ENCODE data around the gene PTPN14.

PTPN14 gene

DNA sequence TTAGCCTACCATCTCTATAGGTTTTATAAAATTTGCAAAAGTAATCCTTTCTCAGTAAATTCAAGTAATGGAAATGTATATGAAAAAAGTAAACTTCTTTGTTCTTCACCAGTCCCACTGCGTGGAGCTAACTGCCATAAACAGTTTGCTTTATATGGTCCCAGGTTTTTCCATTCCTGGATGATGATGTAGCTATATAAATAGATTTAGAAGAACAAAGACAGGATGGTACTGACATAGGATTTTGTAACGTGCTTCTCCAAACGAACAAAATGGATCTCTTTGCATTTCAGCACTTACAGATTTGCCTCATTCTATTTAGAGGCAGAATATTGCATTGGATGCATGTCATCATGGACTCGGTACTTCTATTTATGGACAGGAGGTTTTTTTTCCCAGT is 213.2 kb downstream of the PTPN14 start:
- no peak for DNase-seq (ENCODE audit: low read depth in 2 of 3, low spot score in 2 of 3)

DNA sequence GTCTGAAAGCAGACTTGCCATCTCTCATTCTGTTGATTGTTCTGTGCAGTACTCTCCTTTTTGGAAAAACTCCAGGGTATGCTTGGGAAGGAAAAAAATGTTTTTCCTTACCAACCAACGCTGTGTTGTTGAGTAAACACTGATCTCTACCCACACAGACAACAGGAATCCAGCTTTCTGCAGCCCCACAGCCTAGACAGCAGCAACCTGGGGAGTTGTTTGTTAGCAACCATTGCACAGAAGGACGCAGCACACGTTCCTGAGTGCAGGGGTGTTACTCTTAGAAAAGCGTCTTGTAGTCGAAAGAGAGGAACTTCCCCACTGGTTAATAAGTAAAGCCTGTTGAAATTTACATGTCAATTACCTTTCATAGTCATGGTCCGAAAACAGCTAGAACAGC is 213.9 kb downstream of the PTPN14 start:
- DNase-seq (ENCODE audit: low read depth in 2 of 3, low spot score in 2 of 3) = no peak

GRCh38 chr1:214337015-214337414 is 214.4 kb downstream of the PTPN14 start:
- DNase-seq (ENCODE audit: low read depth in 2 of 3, low spot score in 2 of 3) = no peak

DNA sequence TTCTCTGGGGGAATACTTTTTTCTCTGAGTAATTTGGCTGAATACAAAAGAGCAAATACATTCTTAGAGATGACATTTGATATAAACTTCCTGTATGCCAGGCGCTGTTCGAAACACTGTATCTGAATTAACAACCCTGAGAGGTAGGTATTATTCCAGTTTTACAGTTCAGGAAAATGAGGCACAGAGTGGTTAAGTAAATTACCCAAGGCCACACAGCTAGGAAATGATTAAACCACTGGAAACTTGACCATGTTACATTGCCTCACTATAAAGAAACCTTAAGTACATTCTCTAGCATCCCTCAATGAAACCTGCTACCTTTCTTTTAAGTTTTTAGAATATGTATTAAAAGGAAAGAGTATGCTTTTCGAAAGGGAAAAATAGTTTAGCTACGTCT is 215.8 kb downstream of the PTPN14 start:
- no peak for DNase-seq (ENCODE audit: low read depth in 2 of 3, low spot score in 2 of 3)

DNA sequence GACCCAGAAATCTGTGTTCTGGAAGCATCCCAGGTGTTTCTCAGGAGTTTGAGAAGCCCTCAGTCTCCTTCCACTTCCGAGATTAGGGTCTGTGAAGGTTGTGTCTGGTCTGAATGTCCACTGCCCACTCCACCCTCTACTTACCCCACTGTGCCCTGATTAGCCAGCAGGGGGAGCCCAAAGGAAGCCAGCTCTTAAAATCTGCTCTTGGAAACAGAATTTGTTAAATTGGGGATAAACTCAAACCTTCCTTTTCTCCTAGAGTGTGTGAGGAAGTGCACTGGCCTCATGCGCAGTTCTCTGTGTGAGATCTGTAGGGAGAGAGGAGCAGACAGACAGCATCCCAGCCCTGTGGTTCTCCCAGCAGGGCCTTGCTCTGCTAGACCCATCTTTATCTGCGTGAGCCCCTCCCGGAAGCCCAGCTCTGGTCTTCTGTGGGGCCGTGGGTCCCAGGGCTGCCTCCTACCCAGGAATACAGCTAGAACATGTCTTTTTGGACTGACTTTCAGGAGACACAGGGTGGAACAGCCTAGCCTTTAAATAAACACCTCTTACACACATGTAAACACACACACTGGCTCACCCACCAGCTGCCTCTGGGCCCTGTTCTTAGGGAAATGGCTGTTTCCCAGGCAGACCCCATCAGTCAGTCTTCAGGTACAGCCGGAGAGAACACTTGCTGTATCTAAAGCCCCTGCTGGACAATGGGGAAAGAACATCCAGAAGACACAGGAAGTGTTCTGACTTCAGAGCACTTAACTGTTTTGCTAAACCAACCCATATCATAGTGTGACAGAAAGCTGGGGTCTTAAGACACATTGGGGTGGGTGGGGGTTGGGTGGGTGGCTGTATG is 218.2 kb downstream of the PTPN14 start:
- DNase-seq (ENCODE audit: low read depth in 2 of 3, low spot score in 2 of 3) = no peak

- DNase-seq (ENCODE audit: low read depth in 2 of 3, low spot score in 2 of 3) = peak in 1 of 3 experiments; percentile 49
These were observed 219.5 kb downstream of the PTPN14 start for GRCh38 chr1:214331827-214332423.

GRCh38 chr1:214331180-214331579 is 220.2 kb downstream of the PTPN14 start:
- DNase-seq (ENCODE audit: low read depth in 2 of 3, low spot score in 2 of 3) = no peak

GRCh38 chr1:214330715-214331114 is 220.7 kb downstream of the PTPN14 start:
- DNase-seq (ENCODE audit: low read depth in 2 of 3, low spot score in 2 of 3) = no peak

- DNase-seq (ENCODE audit: low read depth in 2 of 3, low spot score in 2 of 3) = no peak
These were observed 221.2 kb downstream of the PTPN14 start for GRCh38 chr1:214330222-214330621.

GRCh38 chr1:214329470-214330220 is 221.8 kb downstream of the PTPN14 start:
- DNase-seq (ENCODE audit: low read depth in 2 of 3, low spot score in 2 of 3) = no peak

- DNase-seq (ENCODE audit: low read depth in 2 of 3, low spot score in 2 of 3) = peak; percentile 33 to 45 (median 44)
These were observed 222.5 kb downstream of the PTPN14 start for GRCh38 chr1:214328770-214329469.

DNA sequence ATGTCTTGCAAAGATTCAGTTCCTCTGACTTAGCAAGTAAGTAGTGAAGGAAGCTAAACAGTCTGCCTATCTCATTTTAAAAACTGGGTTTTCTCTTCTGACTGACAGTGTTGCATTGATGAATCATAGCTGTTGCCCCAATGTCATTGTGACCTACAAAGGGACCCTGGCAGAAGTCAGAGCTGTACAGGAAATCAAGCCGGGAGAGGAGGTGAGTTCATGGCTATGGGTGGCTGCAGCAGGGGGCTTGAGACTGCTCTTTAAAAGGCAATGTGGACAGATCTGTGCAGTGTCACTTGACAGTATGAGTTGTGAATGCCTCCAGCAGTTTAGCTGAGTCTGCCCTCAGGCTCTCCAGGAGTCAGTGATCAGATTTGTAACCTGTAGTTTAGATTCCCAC is 223.9 kb downstream of the PTPN14 start:
- DNase-seq (ENCODE audit: low read depth in 2 of 3, low spot score in 2 of 3) = no peak

DNA sequence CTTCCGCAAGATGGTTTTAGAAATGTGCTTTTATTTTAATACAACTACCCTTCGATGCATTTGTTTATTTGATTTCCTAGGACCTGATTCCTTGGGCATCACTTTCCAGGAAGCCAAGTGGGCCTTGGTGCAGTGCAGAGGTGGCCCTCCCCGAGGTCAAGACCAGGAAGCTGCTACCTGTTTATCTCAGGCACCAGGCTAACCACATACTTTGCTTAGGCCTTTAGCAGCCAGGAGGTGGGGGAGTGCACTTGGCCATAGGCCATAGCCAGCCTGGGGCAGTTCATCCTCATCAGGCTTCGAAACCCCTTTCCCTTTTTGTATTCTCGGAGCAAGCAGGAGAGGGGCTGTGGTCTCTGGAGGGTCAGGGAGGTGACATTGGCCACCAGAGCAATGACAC is 225.0 kb downstream of the PTPN14 start:
- DNase-seq (ENCODE audit: low read depth in 2 of 3, low spot score in 2 of 3) = no peak

DNA sequence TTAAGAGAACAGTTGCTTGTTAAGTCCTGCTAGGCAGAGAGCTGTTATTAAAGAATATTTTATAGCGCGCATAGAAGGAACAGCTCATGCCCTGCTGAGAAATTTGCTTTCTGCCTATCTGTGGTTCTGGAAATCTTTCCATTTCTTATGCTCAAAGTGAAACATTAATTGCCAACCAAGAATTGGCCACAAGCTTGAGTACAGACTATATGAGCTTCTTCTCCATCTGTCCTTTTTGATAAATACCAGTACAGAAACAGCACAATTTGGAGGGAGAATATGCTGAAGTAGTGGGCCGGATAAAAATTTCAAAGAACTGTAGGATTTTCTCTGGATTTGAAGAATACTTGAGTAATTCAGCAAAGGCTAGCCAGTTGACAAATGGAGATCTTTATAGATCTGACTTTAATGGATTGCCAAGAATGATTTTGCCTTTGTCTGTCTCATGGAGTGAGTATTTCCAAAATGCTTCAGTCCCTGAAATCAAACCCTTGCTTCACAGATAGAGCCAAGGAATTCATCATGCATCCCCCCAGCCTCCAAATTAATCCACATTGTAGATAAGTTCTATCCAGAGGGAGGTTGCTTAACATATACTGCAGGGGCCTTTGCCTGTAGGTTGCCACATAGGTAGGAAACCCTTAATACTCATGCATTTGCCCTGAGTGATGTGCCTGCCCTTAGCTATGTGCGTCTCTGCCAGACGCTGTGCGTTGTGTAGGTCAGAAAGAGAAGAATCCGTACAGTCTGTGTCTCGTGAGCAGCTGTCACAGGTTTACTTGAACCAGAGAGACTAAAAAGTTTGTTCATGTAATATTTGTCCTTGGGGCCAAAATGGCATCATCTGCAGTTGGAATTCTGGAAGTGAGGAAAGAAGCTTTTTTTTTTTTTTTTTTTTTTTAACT is 226.3 kb downstream of the PTPN14 start:
- no peak for DNase-seq (ENCODE audit: low read depth in 2 of 3, low spot score in 2 of 3)

GRCh38 chr1:214321705-214322453 is 229.5 kb downstream of the PTPN14 start:
- DNase-seq (ENCODE audit: low read depth in 2 of 3, low spot score in 2 of 3) = no peak

GRCh38 chr1:214319938-214320337 is 231.5 kb downstream of the PTPN14 start:
- no peak for DNase-seq (ENCODE audit: low read depth in 2 of 3, low spot score in 2 of 3)

DNA sequence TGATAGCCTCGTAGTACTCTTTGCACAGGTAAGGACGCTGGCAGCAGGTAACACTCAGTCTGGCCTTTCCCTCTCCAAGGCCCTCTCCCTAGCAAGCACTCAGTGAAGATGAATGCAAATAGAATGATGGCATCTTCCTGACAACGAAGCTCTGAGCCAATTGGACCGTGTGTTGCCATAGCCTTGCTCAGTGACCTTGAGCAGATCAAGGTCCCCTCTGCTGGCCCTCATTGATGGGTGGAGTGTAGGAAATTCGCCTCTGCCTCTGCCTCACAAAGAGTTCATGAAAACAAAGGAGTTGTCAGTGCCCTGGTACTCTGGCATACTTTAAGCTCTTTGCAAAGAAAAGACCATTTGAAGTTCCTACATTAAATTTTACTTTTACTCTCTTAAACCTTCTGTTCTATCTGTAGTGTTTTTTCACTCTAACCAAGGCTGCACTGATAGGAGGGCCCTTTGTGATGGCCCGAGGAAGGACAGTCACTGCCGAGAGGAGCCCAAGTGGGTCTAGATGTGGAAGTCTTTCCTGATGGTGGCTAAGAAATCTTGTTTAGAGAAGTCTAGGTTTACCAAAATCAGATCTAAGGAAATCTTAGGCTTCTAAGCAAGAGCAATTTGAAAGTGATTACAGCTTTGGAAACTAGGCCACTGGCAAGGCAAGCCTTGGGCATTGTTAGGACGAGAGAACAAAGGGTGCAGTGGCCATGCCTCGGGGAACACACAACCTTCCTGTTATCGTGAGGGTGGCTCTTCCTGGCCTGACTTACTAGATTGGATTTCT is 232.3 kb downstream of the PTPN14 start:
- no peak for DNase-seq (ENCODE audit: low read depth in 2 of 3, low spot score in 2 of 3)

GRCh38 chr1:214318356-214318755 is 233.0 kb downstream of the PTPN14 start:
- DNase-seq (ENCODE audit: low read depth in 2 of 3, low spot score in 2 of 3) = no peak

DNA sequence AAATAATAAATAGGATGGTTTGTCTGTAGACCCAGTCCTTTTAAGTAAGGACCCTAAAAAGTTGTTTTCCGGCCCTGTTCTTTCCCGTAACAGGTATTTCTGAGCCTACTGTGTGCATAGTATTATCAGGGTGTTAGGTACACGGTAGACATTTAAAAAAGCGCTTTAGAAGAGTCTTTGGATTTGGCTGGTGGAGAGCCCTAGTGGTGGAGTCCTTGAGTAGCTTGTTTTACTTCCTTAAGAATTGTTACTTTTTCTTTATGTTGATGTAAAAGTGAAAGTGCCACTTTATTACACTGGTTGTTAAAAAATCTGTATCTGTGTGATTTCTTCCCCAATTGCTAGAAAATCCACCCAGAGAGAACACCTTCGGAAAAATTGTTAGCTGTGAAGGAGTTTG is 233.7 kb downstream of the PTPN14 start:
- DNase-seq (ENCODE audit: low read depth in 2 of 3, low spot score in 2 of 3) = no peak
